ENCODE results near the gene HECW1.

DNA sequence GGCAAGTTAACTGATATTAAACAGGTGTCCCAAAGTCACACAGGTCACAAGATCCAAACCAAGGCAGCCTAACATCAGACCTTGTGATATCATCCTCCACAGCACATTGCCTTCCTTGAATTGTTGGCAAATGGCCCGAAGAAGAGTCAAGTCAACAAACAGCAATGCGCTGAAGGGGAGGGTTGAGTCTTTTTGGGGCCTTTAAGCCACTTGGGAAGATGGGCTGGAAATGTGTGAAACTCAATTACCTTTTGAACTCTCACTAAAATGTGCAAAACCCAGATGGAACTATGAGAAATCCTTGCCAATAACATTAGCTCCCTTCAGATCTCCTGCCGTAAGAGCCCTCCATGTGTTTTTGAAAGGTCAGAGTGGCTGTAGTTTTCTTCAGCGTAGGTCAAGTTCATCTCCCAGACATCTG lies 422.6 kb downstream of the HECW1 start:
- TF ChIP-seq EZH2 (IDR thresholded peaks at IDR 0.05; ENCODE audit: low read depth, unreplicated experiment) (no peak), POLR2AphosphoS5 (IDR thresholded peaks at IDR 0.05; ENCODE audit: low read depth) (no peak), REST (IDR thresholded peaks at IDR 0.05; ENCODE audit: unreplicated experiment) (no peak), EZH2phosphoT487 (IDR thresholded peaks at IDR 0.05; ENCODE audit: unreplicated experiment) (no peak), STAT1 (IDR thresholded peaks at IDR 0.05; ENCODE audit: unreplicated experiment) (no peak), NANOG (IDR thresholded peaks at IDR 0.05; ENCODE audit: borderline replicate concordance) (no peak), JUNB (IDR thresholded peaks at IDR 0.05; ENCODE audit: unreplicated experiment) (no peak), CREB1 (CRISPR knock-in tag; IDR thresholded peaks at IDR 0.05; ENCODE audit: low read depth) (no peak), ZNF114 (CRISPR knock-in tag; IDR thresholded peaks at IDR 0.05) (no peak), ZNF331 (CRISPR knock-in tag; IDR thresholded peaks at IDR 0.05; ENCODE audit: low read depth) (no peak), ETS1 (IDR thresholded peaks at IDR 0.05) (no peak)
- TF ChIP-seq, protein P1, sequence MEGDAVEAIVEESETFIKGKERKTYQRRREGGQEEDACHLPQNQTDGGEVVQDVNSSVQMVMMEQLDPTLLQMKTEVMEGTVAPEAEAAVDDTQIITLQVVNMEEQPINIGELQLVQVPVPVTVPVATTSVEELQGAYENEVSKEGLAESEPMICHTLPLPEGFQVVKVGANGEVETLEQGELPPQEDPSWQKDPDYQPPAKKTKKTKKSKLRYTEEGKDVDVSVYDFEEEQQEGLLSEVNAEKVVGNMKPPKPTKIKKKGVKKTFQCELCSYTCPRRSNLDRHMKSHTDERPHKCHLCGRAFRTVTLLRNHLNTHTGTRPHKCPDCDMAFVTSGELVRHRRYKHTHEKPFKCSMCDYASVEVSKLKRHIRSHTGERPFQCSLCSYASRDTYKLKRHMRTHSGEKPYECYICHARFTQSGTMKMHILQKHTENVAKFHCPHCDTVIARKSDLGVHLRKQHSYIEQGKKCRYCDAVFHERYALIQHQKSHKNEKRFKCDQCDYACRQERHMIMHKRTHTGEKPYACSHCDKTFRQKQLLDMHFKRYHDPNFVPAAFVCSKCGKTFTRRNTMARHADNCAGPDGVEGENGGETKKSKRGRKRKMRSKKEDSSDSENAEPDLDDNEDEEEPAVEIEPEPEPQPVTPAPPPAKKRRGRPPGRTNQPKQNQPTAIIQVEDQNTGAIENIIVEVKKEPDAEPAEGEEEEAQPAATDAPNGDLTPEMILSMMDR (conservative IDR thresholded peaks at IDR 0.05; ENCODE audit: low read depth in 2 of 2), result no peak
- TF ChIP-seq, protein P2, sequence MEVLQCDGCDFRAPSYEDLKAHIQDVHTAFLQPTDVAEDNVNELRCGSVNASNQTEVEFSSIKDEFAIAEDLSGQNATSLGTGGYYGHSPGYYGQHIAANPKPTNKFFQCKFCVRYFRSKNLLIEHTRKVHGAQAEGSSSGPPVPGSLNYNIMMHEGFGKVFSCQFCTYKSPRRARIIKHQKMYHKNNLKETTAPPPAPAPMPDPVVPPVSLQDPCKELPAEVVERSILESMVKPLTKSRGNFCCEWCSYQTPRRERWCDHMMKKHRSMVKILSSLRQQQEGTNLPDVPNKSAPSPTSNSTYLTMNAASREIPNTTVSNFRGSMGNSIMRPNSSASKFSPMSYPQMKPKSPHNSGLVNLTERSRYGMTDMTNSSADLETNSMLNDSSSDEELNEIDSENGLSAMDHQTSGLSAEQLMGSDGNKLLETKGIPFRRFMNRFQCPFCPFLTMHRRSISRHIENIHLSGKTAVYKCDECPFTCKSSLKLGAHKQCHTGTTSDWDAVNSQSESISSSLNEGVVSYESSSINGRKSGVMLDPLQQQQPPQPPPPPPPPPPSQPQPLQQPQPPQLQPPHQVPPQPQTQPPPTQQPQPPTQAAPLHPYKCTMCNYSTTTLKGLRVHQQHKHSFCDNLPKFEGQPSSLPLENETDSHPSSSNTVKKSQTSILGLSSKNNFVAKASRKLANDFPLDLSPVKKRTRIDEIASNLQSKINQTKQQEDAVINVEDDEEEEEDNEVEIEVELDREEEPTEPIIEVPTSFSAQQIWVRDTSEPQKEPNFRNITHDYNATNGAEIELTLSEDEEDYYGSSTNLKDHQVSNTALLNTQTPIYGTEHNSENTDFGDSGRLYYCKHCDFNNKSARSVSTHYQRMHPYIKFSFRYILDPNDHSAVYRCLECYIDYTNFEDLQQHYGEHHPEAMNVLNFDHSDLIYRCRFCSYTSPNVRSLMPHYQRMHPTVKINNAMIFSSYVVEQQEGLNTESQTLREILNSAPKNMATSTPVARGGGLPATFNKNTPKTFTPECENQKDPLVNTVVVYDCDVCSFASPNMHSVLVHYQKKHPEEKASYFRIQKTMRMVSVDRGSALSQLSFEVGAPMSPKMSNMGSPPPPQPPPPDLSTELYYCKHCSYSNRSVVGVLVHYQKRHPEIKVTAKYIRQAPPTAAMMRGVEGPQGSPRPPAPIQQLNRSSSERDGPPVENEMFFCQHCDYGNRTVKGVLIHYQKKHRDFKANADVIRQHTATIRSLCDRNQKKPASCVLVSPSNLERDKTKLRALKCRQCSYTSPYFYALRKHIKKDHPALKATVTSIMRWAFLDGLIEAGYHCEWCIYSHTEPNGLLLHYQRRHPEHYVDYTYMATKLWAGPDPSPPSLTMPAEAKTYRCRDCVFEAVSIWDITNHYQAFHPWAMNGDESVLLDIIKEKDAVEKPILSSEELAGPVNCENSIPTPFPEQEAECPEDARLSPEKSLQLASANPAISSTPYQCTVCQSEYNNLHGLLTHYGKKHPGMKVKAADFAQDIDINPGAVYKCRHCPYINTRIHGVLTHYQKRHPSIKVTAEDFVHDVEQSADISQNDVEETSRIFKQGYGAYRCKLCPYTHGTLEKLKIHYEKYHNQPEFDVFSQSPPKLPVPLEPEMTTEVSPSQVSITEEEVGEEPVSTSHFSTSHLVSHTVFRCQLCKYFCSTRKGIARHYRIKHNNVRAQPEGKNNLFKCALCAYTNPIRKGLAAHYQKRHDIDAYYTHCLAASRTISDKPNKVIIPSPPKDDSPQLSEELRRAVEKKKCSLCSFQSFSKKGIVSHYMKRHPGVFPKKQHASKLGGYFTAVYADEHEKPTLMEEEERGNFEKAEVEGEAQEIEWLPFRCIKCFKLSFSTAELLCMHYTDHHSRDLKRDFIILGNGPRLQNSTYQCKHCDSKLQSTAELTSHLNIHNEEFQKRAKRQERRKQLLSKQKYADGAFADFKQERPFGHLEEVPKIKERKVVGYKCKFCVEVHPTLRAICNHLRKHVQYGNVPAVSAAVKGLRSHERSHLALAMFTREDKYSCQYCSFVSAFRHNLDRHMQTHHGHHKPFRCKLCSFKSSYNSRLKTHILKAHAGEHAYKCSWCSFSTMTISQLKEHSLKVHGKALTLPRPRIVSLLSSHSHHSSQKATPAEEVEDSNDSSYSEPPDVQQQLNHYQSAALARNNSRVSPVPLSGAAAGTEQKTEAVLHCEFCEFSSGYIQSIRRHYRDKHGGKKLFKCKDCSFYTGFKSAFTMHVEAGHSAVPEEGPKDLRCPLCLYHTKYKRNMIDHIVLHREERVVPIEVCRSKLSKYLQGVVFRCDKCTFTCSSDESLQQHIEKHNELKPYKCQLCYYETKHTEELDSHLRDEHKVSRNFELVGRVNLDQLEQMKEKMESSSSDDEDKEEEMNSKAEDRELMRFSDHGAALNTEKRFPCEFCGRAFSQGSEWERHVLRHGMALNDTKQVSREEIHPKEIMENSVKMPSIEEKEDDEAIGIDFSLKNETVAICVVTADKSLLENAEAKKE (CRISPR knock-in tag; IDR thresholded peaks at IDR 0.05), result no peak
